GM21723 (cell line): ENCODE results near the gene HES4.

ENCODE experiments used
- ATAC-seq: cut with Tn5 transposase; IDR thresholded peaks from one replicate; pipeline ENCODE4 v1.9.1; 2021; ENCODE audit warnings: mild to moderate bottlenecking, moderate library complexity; ENCODE audit not compliant: unreplicated experiment

Gene HES4, protein sequence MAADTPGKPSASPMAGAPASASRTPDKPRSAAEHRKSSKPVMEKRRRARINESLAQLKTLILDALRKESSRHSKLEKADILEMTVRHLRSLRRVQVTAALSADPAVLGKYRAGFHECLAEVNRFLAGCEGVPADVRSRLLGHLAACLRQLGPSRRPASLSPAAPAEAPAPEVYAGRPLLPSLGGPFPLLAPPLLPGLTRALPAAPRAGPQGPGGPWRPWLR

GRCh38 chr1:999725-1000356 is at the start of gene HES4:
TSS of gene HES4 (minus strand) at chr1:1000097. CDS start at chr1:999973, 124 bp downstream.
- ATAC-seq, result no peak

- no peak for ATAC-seq
Observed at GRCh38 chr1:1048765-1049164, 48.9 kb upstream of the HES4 start.

DNA sequence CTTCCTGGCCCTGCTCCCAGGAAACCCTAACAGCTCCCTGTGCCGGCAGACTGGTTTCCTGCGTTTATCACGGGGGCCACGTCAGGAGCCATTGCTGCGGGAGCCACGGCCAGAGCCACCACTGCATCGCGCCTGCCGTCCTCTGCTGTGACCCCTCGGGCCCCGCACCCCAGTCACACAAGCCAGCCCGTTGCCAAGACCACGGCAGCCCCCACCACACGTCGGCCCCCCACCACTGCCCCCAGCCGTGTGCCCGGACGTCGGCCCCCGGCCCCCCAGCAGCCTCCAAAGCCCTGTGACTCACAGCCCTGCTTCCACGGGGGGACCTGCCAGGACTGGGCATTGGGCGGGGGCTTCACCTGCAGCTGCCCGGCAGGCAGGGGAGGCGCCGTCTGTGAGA is 48.1 kb upstream of the HES4 start:
- ATAC-seq, result no peak

- no peak for ATAC-seq
Observed at GRCh38 chr1:1047407-1047806, 47.5 kb upstream of the HES4 start.

DNA sequence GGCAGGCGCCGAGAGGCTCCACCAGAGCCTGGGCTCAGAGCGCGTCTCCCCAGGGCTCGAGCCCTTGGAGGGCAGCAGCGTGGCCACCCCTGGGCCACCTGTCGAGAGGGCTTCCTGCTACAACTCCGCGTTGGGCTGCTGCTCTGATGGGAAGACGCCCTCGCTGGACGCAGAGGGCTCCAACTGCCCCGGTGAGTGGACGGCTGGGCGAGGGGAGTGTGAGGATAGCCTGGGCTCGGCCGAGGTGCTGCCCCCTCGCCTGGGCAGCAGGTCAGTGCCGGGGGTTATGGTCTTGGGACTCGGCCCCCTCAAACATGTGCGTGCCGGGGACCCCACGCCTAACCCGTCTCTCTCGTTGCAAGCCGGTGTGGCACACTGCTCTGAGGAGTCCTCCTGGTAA is 46.9 kb upstream of the HES4 start:
- ATAC-seq, result no peak

- ATAC-seq, result no peak
Observed at GRCh38 chr1:1046243-1046642, 46.3 kb upstream of the HES4 start.

DNA sequence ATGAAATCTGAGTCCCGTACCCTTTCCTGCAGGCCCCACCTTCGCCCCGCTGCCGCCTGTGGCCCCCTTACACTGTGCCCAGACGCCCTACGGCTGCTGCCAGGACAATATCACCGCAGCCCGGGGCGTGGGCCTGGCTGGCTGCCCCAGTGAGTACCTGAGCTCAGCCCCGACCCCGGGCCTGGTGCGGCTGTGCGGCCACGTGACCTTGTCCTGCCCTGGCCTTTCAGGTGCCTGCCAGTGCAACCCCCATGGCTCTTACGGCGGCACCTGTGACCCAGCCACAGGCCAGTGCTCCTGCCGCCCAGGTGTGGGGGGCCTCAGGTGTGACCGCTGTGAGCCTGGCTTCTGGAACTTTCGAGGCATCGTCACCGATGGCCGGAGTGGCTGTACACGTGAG is 45.2 kb upstream of the HES4 start:
- no peak for ATAC-seq

DNA sequence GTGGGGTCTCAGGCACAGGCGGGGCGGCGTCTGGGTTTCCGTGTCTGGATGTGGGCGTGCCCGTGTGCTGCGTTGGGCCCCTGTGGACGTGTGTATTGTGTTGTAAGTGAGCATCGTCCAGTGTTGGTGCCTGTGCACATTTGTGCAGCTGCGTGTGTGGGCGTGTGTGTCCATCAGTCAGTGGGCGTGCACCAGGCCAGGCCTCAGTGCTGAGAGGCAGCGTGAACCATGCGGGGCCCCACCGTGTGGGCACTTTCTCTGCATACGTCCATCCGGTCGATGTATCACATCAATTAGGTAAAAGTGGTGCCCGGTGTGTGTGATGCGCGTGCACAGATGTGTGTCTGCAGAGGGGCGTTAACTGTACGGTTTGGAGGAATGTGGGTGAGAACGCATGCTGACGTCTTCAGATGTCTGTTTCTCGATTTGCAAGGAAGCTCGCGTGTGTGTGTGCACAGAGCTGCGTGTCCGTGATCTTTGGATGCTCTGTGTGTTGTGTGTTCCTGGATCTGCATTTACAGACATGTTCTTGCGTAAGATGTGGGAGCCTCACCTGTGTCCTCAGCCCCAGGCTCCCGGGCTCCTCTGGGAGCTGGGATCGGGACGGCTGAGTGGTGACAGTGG is 44.7 kb upstream of the HES4 start:
- no peak for ATAC-seq

DNA sequence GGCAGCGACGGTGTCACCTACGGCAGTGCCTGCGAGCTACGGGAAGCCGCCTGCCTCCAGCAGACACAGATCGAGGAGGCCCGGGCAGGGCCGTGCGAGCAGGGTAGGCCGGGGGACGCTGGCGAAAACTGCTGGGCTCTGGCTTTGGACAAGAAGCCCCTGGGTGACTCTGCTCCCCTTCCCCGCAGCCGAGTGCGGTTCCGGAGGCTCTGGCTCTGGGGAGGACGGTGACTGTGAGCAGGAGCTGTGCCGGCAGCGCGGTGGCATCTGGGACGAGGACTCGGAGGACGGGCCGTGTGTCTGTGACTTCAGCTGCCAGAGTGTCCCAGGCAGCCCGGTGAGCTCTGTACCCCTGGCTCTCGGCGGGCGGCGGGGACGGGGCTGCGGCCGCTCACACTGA is 44.0 kb upstream of the HES4 start:
- ATAC-seq, result no peak

- no peak for ATAC-seq
Observed at GRCh38 chr1:1043411-1043810, 43.5 kb upstream of the HES4 start.

DNA sequence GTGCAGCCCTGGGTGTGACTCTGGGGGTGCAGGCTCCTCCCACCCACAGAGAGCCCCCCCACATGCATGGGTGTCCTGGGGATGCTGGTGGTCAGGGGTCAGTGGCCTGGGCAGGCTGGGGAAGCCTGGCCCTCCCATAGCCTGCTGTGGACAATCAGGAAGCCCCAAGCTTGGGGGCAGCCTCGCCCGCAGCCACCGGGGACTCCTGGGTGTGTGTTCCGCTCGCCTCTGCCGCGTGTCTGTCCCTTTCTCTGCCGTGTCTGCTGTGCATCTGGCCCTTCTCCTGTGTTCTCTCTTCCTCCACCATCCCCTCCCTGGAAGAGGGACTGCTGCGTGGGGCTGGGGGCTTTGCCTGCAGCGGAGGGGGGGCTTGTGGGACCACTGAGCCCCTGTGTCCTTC is 42.9 kb upstream of the HES4 start:
- ATAC-seq, result no peak

- no peak for ATAC-seq
Observed at GRCh38 chr1:1041873-1042272, 42.0 kb upstream of the HES4 start.

- no peak for ATAC-seq
Observed at GRCh38 chr1:1041092-1041523, 41.2 kb upstream of the HES4 start.

- peak; percentile 38 for ATAC-seq
Observed at GRCh38 chr1:1040004-1040991, 40.4 kb upstream of the HES4 start.

DNA sequence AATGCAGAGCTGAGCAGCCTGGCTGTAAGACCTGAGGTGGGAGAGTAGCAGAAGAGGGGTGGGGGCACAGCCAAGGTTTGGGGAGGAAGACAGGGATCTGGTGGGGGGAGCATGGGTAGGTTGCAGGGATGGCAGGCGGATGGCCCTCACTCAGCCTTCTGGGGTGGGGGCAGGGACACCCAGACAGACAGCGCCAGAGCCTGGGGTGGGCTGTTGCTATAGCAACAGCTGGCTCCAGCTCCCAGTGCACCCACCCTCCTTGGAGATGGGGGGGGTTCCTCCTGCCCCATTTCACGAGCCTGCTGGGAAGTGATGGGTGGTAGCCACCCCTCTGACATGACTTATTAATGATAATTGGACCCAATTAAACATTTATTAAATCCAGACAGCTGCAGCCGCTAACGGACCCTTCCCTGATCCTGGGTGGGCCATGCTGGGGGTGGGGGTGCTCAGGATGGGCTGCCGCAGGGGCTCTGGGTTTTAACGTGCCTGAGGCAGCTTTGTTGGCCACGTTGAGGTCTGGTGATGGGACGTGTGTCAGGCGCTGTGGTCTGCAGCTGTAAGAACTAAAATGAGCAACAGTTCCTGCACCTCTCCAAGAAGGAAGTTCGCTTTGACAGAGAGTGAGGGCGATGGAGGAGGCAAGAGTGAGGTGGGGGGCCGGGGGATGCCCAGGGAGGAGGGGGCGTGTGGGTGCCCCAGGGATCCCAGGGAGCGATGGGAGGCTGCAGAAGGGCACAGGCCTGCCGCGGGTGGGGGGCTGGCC is 39.4 kb upstream of the HES4 start:
- ATAC-seq, result no peak

DNA sequence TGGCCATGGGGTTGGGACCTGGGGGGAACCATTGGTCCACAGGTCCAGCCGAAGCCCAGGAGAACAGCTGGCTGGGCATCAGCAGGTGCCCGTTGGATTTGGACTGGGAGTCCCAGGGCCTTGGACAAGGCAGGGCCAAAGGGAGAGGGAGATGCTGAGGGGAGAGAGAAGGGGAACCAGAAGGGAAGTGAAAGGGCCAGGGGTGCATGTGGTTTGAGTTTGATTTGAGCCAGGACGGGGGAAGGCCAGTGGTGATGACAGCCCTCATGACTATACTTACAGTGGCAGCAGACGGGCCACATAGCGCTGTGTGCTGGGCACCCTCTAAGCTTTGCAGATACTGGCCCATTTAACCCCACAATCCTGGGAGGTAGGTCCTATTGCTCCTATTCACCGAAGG is 38.8 kb upstream of the HES4 start:
- ATAC-seq, result peak; percentile 37

DNA sequence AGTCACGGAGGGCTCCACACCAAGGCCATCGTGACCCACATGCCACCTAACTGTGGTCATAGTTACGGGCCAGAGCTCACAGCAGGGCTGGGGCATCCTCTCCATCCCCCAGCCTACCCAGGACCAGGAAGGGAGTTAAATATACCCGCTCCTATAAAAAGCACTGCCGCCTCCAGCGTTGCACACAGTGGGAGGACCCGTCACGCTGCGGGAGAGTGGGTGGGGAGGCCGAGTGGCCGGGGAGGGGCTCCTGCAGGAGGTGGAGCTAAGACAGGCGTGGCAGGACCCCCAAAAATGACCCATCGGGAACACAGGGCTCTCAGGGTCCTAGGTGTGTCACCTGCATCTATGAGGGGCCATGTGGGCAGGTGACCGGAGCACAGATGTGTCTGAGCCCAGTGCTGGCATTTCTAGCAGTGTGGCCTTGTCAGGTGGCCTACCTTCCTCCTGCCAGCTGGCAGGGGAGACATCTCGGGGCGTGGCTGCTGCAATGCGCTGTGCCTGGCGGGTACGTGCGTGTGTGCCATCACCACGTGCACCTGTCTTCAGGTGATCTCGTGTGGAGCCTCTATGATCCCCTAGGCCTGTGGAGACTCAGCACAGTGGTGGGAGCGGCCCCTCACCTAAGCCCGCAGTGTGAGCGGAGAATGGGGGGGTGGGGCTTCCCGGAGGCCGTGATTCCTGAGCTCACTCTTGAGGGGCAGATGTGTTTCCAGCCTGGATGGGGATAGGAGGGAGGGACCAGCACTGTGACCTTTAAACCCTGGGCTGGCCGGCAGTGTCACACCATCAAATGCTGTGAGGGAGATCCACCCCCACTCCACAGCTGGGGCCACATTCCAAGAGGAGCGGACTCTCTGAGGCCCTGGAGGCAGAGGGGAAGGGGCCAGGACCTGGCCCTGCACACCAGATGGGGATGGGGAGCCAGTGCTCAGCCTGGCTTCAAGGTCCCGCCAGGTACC is 37.8 kb upstream of the HES4 start:
- ATAC-seq, result no peak

GRCh38 chr1:1035291-1035943 is 35.5 kb upstream of the HES4 start:
- no peak for ATAC-seq

DNA sequence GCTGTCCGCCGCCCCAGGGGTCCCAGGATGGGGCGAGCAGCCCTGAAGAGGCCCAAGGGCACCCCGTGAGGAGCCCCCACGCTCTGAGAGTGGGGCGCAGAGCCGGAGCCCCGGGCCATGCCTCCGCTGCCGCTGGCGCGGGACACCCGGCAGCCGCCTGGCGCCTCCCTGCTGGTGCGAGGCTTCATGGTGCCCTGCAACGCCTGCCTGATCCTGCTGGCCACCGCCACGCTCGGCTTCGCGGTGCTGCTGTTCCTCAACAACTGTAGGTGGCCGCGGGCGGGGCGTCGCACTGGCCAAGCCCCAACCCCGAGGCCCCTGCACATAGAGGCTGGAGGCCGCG is 34.5 kb upstream of the HES4 start:
- no peak for ATAC-seq
